GM23338 (cell line): Measurements from ENCODE around the gene CPT1A. TPM values are rescaled to one million over a fixed set of nuclear protein-coding genes. Genes with fewer than 3 reads are reported as not detected.

ENCODE experiments used
- ATAC-seq: fragments of 200-7000 bp; cut with Tn5 transposase; 3 replicates; pipeline ENCODE4 v1.9.1; 2020
- DNase-seq: peaks from one replicate; pipeline ENCODE4 v3.0.0-alpha.2; 2015; ENCODE audit warnings: low spot score
- H2AFZ ChIP-seq: fragments of 200-600 bp; sonication (generic); 2 replicates; pipeline ENCODE4 v1.8.0; 2016; ENCODE audit warnings: antibody characterized with exemption, mild to moderate bottlenecking, moderate library complexity
- H3F3A ChIP-seq: fragments of 200-600 bp; sonication (generic); replicated peaks from 2 replicates; pipeline ENCODE4 v1.8.0; 2017; ENCODE audit warnings: antibody characterized with exemption, mixed run types, low read depth
- H3K27ac ChIP-seq: fragments of 200-600 bp; sonication (generic); 2 replicates; pipeline ENCODE4 v1.6.1; 2016; ENCODE audit warnings: low read depth
- H3K27me3 ChIP-seq: fragments of 200-600 bp; sonication (generic); 2 replicates; pipeline ENCODE4 v1.8.0; 2016; ENCODE audit warnings: mild to moderate bottlenecking, mixed run types, moderate library complexity; ENCODE audit not compliant: insufficient read depth
- H3K36me3 ChIP-seq: fragments of 200-600 bp; sonication (generic); 2 replicates; pipeline ENCODE4 v1.8.0; 2016; ENCODE audit warnings: mild to moderate bottlenecking; ENCODE audit not compliant: insufficient read depth
- H3K4me1 ChIP-seq: fragments of 200-600 bp; sonication (generic); 2 replicates; pipeline ENCODE4 v1.8.0; 2016; ENCODE audit warnings: mild to moderate bottlenecking, moderate library complexity; ENCODE audit not compliant: insufficient read depth
- H3K4me2 ChIP-seq: fragments of 200-600 bp; sonication (generic); 2 replicates; pipeline ENCODE4 v1.7.1; 2017; ENCODE audit warnings: mixed run types
- H3K4me3 ChIP-seq: fragments of 200-600 bp; sonication (generic); 2 replicates; pipeline ENCODE4 v1.6.1; 2016; ENCODE audit warnings: mixed run types
- H3K79me2 ChIP-seq: fragments of 200-600 bp; sonication (generic); replicated peaks from 2 replicates; pipeline ENCODE4 v1.8.0; 2017; ENCODE audit warnings: mild to moderate bottlenecking; ENCODE audit not compliant: insufficient read depth
- H3K9me2 ChIP-seq: fragments of 200-600 bp; sonication (generic); 2 replicates; pipeline ENCODE4 v1.8.0; 2017; ENCODE audit not compliant: insufficient read depth
- H4K20me1 ChIP-seq: fragments of 200-600 bp; sonication (generic); replicated peaks from 2 replicates; pipeline ENCODE4 v1.8.0; 2017; ENCODE audit warnings: mild to moderate bottlenecking; ENCODE audit not compliant: insufficient read depth
- H3K27ac Mint-ChIP-seq: 2 replicates; pipeline ENCODE4 v1.8.0; 2020; ENCODE audit warnings: inconsistent platforms, mild to moderate bottlenecking, moderate library complexity, mixed read lengths
- H3K27me3 Mint-ChIP-seq: 3 replicates; pipeline ENCODE4 v1.8.0; 2022; ENCODE audit warnings: low read depth, mild to moderate bottlenecking, moderate library complexity, mixed read lengths, inconsistent platforms; ENCODE audit not compliant: insufficient read depth, poor library complexity
- H3K36me3 Mint-ChIP-seq: 3 replicates; pipeline ENCODE4 v1.8.0; 2021; ENCODE audit warnings: low read depth, mild to moderate bottlenecking, inconsistent platforms, moderate library complexity, mixed read lengths
- H3K4me1 Mint-ChIP-seq: 3 replicates; pipeline ENCODE4 v1.8.0; 2020; ENCODE audit warnings: mild to moderate bottlenecking, inconsistent platforms, mixed read lengths
- H3K4me3 Mint-ChIP-seq: 3 replicates; pipeline ENCODE4 v1.8.0; 2021; ENCODE audit warnings: moderate library complexity, mild to moderate bottlenecking, inconsistent platforms, mixed read lengths
- H3K9me3 Mint-ChIP-seq: 3 replicates; pipeline ENCODE4 v1.8.0; 2020; ENCODE audit warnings: moderate library complexity, mild to moderate bottlenecking, inconsistent platforms, mixed read lengths
- CREB1 ChIP-seq: fragments of 250-450 bp; sonication (Bioruptor Pico); IDR thresholded peaks from 2 replicates; pipeline ENCODE4 v1.5.0; 2020; ENCODE audit warnings: low read depth, mild to moderate bottlenecking, moderate library complexity
- EZH2 ChIP-seq: fragments of 200-600 bp; sonication (generic); IDR thresholded peaks from one replicate; pipeline ENCODE4 v1.8.0; 2017; ENCODE audit warnings: antibody characterized with exemption, mild to moderate bottlenecking, low read depth; ENCODE audit not compliant: unreplicated experiment
- EZH2phosphoT487 ChIP-seq: fragments of 200-600 bp; sonication (generic); IDR thresholded peaks from one replicate; pipeline ENCODE4 v1.8.1; 2018; ENCODE audit warnings: antibody characterized with exemption; ENCODE audit not compliant: unreplicated experiment
- NANOG ChIP-seq: IDR thresholded peaks from 2 replicates; pipeline ENCODE4 v1.6.1; 2016; ENCODE audit warnings: antibody characterized with exemption, borderline replicate concordance
- POLR2AphosphoS5 ChIP-seq: IDR thresholded peaks from 2 replicates; pipeline ENCODE4 v1.6.1; 2016; ENCODE audit warnings: antibody characterized with exemption, low read depth
- STAT1 ChIP-seq: IDR thresholded peaks from one replicate; pipeline ENCODE4 v1.6.1; 2016; ENCODE audit warnings: antibody characterized with exemption; ENCODE audit not compliant: unreplicated experiment
- ZNF114 ChIP-seq: fragments of 250-450 bp; sonication (Bioruptor Pico); IDR thresholded peaks from 2 replicates; pipeline ENCODE4 v1.5.0; 2020; ENCODE audit warnings: mild to moderate bottlenecking, moderate library complexity
- ZNF331 ChIP-seq: fragments of 250-450 bp; sonication (Bioruptor Pico); IDR thresholded peaks from 2 replicates; pipeline ENCODE4 v1.5.0; 2020; ENCODE audit warnings: low read depth, mild to moderate bottlenecking, moderate library complexity
- polyA plus RNA-seq: library from polyadenylated mRNA; unstranded; fragments of >200 nt; fragmentation: Nextera tagmentation; extraction: Ambion mirVana; gene quantifications from 2 replicates; pipeline ENCODE4 v1.2.1, GENCODE V29; 2016
- total RNA-seq: library from RNA; depleted of rRNA; stranded (reverse); fragments of >200 nt; shearing (Covaris generic); gene quantifications from 2 replicates; pipeline ENCODE4 v1.2.3, GENCODE V29; 2014
- TF ChIP-seq, protein P1 (sequence below): IDR thresholded peaks from 2 replicates; pipeline ENCODE4 v1.6.1; 2016; ENCODE audit warnings: antibody characterized with exemption
- TF ChIP-seq, protein P2 (sequence below), 2 experiments: fragments of 200-600 bp in 1 of 2; sonication (generic) in 1 of 2; conservative IDR thresholded peaks; 2 replicates each; pipeline versions ENCODE4 v1.5.1 to v1.6.1; 2016 to 2017; ENCODE audit warnings: antibody characterized with exemption in 2 of 2, low read depth in 2 of 2, mild to moderate bottlenecking in 2 of 2, moderate library complexity in 1 of 2

The CPT1A gene
- total and polyA plus RNA-seq, 2 experiments from 2014 or later, result 2.6 to 9.5 TPM

DNA sequence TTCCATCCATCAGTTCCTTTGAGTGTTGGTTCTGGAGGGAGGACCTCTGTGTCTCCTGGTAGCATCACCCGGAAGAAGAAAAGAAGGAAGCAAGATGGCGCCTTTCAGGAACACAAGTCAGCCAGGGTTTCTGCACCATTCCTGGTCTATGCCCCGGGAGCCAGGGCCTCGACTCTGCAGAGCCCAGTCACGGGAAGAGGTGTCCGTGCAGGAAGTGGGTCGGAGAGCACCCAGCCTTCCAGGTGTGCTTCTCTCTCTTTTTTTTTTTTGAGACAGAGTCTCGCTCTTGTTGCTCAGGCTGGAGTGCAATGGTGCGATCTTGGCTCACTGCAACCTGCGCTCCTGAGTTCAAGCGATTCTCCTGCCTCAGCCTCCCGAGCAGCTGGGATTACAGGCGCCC lies 40.7 kb upstream of the CPT1A start:
- Mint-ChIP-seq H3K4me3 (no peak overlapping the region), H3K27ac (no peak overlapping the region), H3K36me3 (peaks cover 4% of the 10 kb centered on the region), H3K4me1 (0 out of 3 replicates have a peak, but pooled peaks cover 4% of the 10 kb centered on the region), H3K27me3 (no peaks in the 10 kb centered on the region), H3K9me3 (no peaks in the 10 kb centered on the region; the same call in 2 of the 3 replicates)
- H3K4me1 ChIP-seq, result 0 out of 2 replicates have a peak, but pooled peaks cover 3% of the 10 kb centered on the region
- no peak for DNase-seq
- no peaks in the 10 kb centered on the region for H3F3A ChIP-seq
- no peak overlapping the region for H3K4me2 ChIP-seq
- H4K20me1 ChIP-seq, result no peaks in the 10 kb centered on the region
- ATAC-seq, result no peak
- no peak overlapping the region for H3K4me3 ChIP-seq
- no peaks in the 10 kb centered on the region for H3K36me3 ChIP-seq
- no peaks in the 10 kb centered on the region for H3K9me2 ChIP-seq
- TF ChIP-seq EZH2phosphoT487 (no peak), EZH2 (no peak), POLR2AphosphoS5 (no peak), STAT1 (no peak), CREB1 (CRISPR knock-in tag) (no peak), NANOG (no peak)
- TF ChIP-seq, protein P1, sequence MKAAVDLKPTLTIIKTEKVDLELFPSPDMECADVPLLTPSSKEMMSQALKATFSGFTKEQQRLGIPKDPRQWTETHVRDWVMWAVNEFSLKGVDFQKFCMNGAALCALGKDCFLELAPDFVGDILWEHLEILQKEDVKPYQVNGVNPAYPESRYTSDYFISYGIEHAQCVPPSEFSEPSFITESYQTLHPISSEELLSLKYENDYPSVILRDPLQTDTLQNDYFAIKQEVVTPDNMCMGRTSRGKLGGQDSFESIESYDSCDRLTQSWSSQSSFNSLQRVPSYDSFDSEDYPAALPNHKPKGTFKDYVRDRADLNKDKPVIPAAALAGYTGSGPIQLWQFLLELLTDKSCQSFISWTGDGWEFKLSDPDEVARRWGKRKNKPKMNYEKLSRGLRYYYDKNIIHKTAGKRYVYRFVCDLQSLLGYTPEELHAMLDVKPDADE, result no peak
- H3K79me2 ChIP-seq, result no peaks in the 10 kb centered on the region
- H2AFZ ChIP-seq, result no peak overlapping the region
- no peaks in the 10 kb centered on the region for H3K27me3 ChIP-seq
- no peak overlapping the region for H3K27ac ChIP-seq

DNA sequence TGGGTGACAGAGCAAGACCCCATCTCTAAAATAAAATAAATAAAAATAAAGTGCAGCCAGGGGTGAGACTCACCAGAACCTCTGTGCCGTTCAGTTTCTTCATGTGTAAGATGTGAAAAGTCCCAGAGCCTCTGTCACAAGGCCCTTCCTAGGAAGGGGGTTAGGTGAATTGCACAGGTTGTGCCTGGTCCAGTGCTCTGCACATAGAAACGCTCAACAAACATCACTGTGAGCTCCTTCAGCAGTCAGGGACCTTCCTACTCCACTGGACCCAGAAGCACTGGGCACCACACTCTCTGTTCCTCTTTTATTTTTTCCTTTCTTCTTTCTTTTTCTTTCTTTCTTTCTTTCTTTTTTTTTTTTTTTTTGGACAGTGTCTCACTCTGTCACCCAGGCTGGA lies 39.6 kb upstream of the CPT1A start:
- TF ChIP-seq ZNF331 (CRISPR knock-in tag) (no peak), NANOG (no peak), ZNF114 (no peak), EZH2 (no peak)
- TF ChIP-seq, protein P2, sequence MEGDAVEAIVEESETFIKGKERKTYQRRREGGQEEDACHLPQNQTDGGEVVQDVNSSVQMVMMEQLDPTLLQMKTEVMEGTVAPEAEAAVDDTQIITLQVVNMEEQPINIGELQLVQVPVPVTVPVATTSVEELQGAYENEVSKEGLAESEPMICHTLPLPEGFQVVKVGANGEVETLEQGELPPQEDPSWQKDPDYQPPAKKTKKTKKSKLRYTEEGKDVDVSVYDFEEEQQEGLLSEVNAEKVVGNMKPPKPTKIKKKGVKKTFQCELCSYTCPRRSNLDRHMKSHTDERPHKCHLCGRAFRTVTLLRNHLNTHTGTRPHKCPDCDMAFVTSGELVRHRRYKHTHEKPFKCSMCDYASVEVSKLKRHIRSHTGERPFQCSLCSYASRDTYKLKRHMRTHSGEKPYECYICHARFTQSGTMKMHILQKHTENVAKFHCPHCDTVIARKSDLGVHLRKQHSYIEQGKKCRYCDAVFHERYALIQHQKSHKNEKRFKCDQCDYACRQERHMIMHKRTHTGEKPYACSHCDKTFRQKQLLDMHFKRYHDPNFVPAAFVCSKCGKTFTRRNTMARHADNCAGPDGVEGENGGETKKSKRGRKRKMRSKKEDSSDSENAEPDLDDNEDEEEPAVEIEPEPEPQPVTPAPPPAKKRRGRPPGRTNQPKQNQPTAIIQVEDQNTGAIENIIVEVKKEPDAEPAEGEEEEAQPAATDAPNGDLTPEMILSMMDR (conservative IDR thresholded peaks at IDR 0.05; ENCODE audit: low read depth in 2 of 2), result no peak
- no peaks in the 10 kb centered on the region for H3K27me3 Mint-ChIP-seq
- ATAC-seq, result no peak

More for the DNA sequence above, 39.6 kb upstream of the CPT1A start:
- Histone ChIP-seq H3F3A (no peaks in the 10 kb centered on the region), H3K27ac (no peak overlapping the region), H3K4me2 (no peak overlapping the region), H3K79me2 (no peaks in the 10 kb centered on the region), H3K36me3 (no peaks in the 10 kb centered on the region), H2AFZ (no peak overlapping the region), H4K20me1 (no peaks in the 10 kb centered on the region), H3K9me2 (no peaks in the 10 kb centered on the region), H3K27me3 (no peaks in the 10 kb centered on the region), H3K4me3 (no peak overlapping the region), H3K4me1 (0 out of 2 replicates have a peak, but pooled peaks cover 3% of the 10 kb centered on the region)
- Mint-ChIP-seq H3K4me3 (no peak overlapping the region), H3K36me3 (peaks cover 4% of the 10 kb centered on the region), H3K9me3 (no peaks in the 10 kb centered on the region; the same call in 2 of the 3 replicates), H3K27ac (no peak overlapping the region), H3K4me1 (0 out of 3 replicates have a peak, but pooled peaks cover 4% of the 10 kb centered on the region)
- DNase-seq, result no peak
